Ammon's horn (tissue), 1 donor: ENCODE results near the gene HSD17B2.

Source experiments
- DNase-seq: peaks from one replicate; pipeline ENCODE4 v3.0.0-alpha.2; 2016; ENCODE audit warnings: low spot score

Gene HSD17B2

GRCh38 chr16:82050506-82050905 lies 15.5 kb downstream of the HSD17B2 start:
- DNase-seq: no peak

- DNase-seq: no peak
Observed at GRCh38 chr16:82050909-82051357, 15.9 kb downstream of the HSD17B2 start.

DNA sequence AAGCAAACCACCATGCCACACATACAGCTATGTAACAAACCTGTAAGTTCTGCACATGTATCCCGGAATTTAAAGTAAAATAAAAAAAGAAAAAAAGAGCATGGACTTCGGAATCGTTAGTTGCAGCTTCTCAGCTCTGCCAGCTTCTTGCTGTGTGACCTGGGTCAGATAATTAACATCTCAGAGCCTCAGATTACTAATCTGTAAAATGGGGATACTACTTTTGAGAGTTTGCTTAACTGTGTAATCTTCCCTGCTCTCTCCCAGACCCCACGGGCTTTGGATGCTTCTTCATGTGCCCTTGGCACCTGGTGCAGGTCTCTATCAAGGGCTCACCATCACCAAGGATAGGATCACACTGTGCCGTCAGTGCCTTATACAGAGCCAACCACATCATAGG lies 16.6 kb downstream of the HSD17B2 start:
- no peak for DNase-seq

DNA sequence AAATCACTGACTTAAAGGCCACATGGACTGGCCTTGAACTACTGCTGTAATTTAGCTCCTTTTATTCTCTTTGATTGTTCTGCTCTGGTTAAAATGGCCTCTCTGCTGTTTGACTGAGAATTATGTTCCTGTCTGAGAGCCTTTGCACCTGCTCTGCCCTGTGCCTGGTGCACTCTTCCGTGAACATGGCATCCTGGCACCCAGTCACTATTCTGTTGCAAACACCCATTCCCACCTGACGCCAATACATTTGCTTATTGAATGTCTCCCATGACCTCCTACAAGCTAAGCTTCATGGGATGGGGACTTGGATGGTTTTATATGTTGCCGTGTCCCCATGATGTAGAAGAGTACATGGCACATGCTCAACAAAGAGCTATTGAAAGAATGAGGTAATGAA lies 20.1 kb downstream of the HSD17B2 start:
- no peak for DNase-seq

DNA sequence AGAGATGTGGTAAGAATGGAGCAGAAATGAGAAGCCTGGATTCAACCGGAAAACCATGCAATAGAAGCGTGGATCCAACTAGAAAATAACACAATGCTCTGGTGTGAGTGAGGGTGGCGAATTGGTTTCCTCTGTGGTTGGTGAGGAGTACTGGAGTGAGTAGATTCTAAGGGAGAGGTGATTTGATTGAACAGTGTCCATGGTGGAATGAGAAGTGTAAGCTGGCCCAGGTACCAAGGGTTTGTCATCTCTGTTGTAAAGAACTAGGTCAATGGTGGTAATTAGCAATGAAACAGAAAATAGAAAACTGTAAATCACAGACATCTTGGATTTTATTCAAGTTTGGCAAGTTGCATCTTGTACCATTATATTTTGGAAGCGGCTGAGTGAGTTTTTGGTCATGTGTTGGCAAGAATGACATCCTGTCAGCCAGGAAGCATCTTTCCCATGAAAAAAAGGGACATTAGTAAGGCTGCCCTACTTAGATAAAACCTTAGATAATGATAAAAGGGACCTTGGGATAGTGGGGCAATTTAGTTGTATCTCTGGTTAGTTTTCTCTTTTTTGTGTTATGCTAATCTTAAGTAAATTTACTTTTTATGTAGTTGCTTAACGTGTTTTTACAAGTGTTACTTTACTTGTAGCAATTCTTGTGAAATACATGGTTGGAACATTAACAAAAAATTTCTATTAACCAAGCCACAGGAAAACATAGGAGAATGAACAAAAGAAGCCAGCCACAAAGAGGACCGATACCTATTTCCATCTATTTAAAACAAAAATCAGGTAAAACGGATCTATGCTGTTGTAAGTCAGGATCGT lies 20.9 kb downstream of the HSD17B2 start:
- DNase-seq: no peak

- no peak for DNase-seq
Observed at GRCh38 chr16:82056550-82056896, 21.5 kb downstream of the HSD17B2 start.

GRCh38 chr16:82059161-82059982 lies 24.3 kb downstream of the HSD17B2 start:
- no peak for DNase-seq

- no peak for DNase-seq
Observed at GRCh38 chr16:82059983-82060421, 24.9 kb downstream of the HSD17B2 start.

- peak; percentile 5 for DNase-seq
Observed at GRCh38 chr16:82061861-82062525, 26.9 kb downstream of the HSD17B2 start.

DNA sequence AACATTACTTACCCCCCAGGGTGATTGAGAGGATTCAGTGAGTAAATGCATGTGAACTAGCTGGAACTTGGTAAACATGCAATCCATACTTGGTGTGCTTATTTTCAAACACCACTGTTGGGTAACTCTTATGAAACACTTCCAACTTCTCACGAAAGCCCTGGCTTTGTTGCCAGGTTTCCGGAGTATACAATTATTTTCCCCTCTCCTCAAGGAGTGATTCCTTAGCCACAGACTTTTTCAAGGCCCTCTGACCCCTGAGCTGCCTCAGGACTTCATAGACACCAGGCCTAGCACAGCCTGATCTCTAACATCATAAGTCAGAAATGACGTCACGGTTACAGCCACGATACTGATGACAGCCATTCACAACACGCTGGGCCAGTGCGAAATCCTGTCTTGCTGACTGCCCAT lies 27.6 kb downstream of the HSD17B2 start:
- no peak for DNase-seq

- no peak for DNase-seq
Observed at GRCh38 chr16:82063456-82064082, 28.5 kb downstream of the HSD17B2 start.

DNA sequence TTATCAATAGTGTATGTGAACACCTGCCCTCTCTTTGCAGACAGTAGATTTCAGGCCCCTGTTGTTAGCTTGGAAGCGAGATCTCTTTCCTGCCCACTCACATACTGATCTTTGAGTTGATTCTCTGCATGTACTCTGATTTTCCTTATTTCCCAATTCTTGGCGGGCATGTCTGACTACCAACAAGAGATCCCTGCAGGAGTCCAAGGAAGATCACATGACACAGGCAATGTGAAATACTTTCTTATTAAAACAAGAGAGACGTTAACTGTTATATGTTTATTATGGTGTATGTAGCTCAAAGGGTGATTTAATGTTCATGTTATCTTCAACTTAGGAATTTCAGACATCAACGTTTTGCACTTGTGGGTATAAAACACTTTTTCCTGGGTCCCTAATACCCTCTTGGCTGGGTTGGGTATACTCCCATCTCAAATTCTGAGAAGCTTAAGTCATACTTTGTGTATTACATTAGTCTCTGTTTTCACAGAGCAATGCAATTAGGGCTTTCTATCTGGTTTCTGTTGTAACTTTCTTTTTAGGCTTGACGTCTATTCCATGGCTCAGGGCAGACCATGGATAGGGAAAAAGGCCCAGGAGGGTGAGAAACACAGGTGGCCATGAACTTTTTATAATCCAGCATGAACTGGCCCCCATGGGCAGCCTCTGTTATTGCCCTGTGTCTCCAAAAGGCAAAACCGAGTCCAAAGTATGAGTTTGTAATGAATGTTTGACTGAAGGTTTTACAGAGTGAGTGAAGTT lies 32.2 kb downstream of the HSD17B2 start:
- DNase-seq: no peak

DNA sequence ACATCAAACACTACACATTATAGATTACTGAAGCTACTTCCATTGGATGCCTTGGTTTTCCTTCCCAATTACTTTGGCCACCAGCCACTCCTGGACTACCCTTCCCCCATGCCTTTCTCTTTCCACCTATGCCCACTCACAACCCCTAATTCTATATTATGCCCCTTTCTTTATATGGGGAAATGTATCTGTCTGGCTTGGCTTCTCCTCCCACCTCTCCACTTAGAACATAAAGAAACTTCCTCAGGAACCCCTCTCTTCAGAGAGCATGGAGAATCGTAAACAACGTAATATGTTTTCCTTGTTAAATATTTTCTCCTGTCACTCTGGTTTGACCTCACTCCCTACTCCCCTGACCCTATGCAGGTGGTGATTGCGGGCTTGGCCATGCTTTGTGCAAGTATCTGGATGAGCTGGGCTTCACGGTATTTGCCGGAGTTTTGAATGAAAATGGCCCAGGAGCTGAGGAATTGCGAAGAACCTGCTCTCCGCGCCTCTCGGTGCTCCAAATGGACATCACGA lies 32.8 kb downstream of the HSD17B2 start:
- DNase-seq: no peak

DNA sequence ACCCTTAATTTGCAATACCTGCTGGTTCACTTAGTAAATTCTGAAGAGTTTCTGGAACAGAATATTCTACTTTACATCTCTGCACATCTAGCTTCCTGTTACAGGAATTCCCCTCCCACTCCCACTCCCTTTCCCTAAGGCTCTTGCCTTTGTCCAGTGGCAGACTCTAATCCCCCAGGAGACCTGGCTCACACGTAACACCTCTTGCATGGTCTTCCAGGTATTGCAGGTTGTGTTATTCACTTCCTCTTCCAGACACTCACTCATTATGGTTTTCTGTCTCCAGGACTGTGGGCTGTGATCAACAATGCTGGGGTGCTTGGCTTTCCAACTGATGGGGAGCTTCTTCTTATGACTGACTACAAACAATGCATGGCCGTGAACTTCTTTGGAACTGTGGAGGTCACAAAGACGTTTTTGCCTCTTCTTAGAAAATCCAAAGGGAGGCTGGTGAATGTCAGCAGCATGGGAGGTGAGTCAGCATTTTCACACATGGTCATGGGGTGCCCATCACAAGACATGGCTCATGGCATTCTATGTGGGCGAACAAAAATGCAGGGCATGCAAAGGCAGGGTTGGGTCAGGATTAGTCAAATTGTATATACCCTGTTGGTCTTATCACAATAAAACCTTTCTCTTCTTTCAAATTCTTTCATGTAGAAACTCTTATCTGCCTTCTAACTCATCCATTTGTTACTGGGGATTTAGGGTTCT lies 35.8 kb downstream of the HSD17B2 start:
- no peak for DNase-seq

- no peak for DNase-seq
Observed at GRCh38 chr16:82071421-82071820, 36.4 kb downstream of the HSD17B2 start.

DNA sequence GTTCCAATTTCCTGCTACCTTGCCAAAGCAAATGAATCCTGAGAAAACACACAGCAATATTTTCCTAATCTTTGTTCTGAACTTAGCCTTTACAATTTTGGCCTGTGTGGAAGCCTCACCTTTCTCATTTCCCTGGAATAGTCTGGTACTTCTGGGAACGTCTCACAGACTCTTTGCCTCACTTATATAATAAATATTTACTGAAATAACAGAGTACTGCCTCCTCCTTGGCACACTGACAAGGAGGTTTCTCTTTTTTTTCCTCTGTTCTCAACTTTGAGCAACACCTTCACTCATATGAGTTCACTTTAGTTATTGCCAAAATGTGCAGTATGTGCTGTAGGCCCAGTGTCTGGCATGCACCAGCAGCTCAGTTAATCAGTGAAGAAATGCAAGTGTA lies 37.3 kb downstream of the HSD17B2 start:
- DNase-seq: no peak

GRCh38 chr16:82074019-82074558 lies 39.0 kb downstream of the HSD17B2 start:
- no peak for DNase-seq

DNA sequence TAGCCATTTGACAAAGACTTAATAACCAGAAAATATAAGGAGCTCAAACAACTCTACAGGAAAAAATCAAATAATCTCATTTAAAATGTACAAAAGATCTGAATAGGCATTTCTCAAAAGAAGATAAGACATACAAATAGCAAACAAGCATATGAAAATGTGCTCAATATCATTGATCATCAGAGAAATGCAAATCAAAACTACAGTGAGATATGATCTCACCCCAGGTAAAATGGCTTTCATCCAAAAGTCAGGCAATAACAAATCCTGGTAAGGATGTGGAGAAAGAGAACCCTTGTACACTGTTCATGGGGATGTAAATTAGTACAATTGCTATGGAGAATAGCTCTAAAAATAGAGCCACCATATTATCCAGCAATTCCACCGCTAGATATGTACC lies 43.1 kb downstream of the HSD17B2 start:
- DNase-seq: no peak

DNA sequence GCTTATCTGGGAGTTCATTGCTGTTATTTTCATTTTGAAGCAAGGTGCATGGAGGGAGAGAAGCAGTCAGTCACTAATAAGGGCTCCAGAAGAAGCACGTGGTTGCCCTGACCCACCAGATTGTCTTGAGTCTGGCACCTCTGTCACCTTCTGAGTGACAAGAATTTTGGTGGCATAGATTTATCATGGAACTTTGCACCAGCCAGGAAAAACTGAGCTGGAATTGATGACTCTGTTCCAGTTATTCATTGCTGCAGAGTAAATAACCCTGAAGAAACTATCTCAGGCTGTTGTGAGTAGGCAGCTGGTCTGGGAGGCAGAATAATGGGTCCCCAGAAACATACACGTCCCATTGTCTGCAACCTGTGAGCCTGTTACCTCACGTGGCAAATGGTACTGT lies 44.8 kb downstream of the HSD17B2 start:
- DNase-seq: no peak

- DNase-seq: no peak
Observed at GRCh38 chr16:82081264-82081663, 46.2 kb downstream of the HSD17B2 start.
